Prostate gland (tissue), 2 donors: ENCODE measurements around the gene ARV1. TPM values are rescaled to one million over a fixed set of nuclear protein-coding genes. Genes with fewer than 3 reads are reported as not detected.
"Not testable (repeated sequence)": the region's sequence is repeated elsewhere in the genome, so short reads cannot be mapped to it uniquely, and the experiment has no call there.

Experiments used
- DNase-seq: peaks from one replicate; pipeline ENCODE4 v3.0.0-alpha.2; 2019; ENCODE audit warnings: low spot score
- H3K27ac ChIP-seq, 2 donors: fragments of 200-600 bp; sonication (generic); 2 replicates each; pipeline ENCODE4 v1.5.1; 2017 to 2019
- H3K27me3 ChIP-seq: fragments of 200-600 bp; sonication (generic); replicated peaks from 2 replicates; pipeline ENCODE4 v1.5.1; 2019; ENCODE audit not compliant: insufficient read depth
- H3K36me3 ChIP-seq, 2 donors: fragments of 200-600 bp; sonication (generic); 1 replicate in 1 of 2; 2 replicates in 1 of 2; pipeline versions ENCODE4 v1.5.1 to v1.8.1; 2017 to 2019
- H3K4me1 ChIP-seq: fragments of 200-600 bp; sonication (generic); replicated peaks from 2 replicates; pipeline ENCODE4 v1.5.1; 2019
- H3K4me3 ChIP-seq, 2 donors: fragments of 200-600 bp; sonication (generic); 2 replicates each; pipeline ENCODE4 v1.5.1; 2017 to 2019
- H3K9me3 ChIP-seq: fragments of 200-600 bp; sonication (generic); 2 replicates; pipeline ENCODE4 v1.5.1; 2017
- CTCF ChIP-seq, 4 experiments: fragments of 200-600 bp in 2 of 4; fragments of 450-650 bp in 2 of 4; sonication (generic) in 2 of 4; IDR thresholded peaks; 1 replicate in 3 of 4; 2 replicates in 1 of 4; pipeline ENCODE4 v1.5.1; 2016 to 2019; ENCODE audit warnings: antibody characterized with exemption in 4 of 4, mild to moderate bottlenecking in 2 of 4, moderate library complexity in 2 of 4
- POLR2A ChIP-seq: fragments of 450-650 bp; IDR thresholded peaks from one replicate; pipeline ENCODE4 v1.6.1; 2016; ENCODE audit warnings: antibody characterized with exemption, mild to moderate bottlenecking
- POLR2AphosphoS5 ChIP-seq: sonication (generic); formaldehyde crosslinking; IDR thresholded peaks from one replicate; pipeline ENCODE4 v1.6.1; 2017; ENCODE audit warnings: antibody characterized with exemption
- WGBS: methylation state at CpG from one replicate; pipeline ENCODE4 v1.1.5; 2018; 5-methylcytosine and 5-hydroxymethylcytosine counted together
- intact Hi-C: fragments of 100-400 bp; cut with DNase I; formaldehyde crosslinking; loops from one replicate; pipeline ENCODE4 v1.14.2; 2022
- total RNA-seq, 2 donors: library from RNA; depleted of rRNA; stranded (reverse); fragments of >200 nt; gene quantifications; one replicate each; pipeline ENCODE4 v1.1.0, GENCODE V29; 2016

The ARV1 gene
- total RNA-seq, 2 donors from 2014 or later = 27.6 to 29.6 TPM

DNA sequence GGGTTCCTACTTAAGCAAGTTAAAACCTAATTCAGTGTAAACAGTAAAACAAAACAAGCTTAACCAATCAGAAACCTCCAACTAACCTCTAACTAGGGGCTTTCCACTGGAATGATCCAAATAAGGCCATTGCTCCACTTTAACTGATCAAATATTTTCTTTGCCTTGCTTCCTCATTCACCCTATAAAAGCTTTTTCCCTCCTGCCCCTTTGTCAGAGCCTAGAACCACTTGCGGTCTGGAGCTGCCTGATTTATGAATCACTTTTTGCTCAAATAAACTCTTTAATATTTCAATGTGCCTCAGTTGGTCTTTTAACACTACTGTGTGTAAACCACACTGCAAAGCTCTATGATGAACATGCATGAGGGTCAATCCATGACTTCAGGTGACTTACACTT, 65.7 kb downstream of the ARV1 start:
- Histone ChIP-seq H3K4me3 (no peak overlapping the region), H3K4me1 (no peaks in the 10 kb centered on the region), H3K27ac (no peak overlapping the region), H3K36me3 (no peaks in the 10 kb centered on the region), H3K27me3 (no peaks in the 10 kb centered on the region), H3K9me3 (no peaks in the 10 kb centered on the region)
- WGBS = 73% methylated on average over 1 of the region's 1 CpG
- DNase-seq = no peak
- intact Hi-C loops = no loop called here
- TF ChIP-seq CTCF (IDR thresholded peaks at IDR 0.05) = no peak
- no peak for TF ChIP-seq POLR2AphosphoS5
- no peak for TF ChIP-seq POLR2A

GRCh38 chr1:231045286-231045685, 66.4 kb downstream of the ARV1 start:
- no peak overlapping the region for H3K4me3 ChIP-seq
- no peaks in the 10 kb centered on the region for H3K4me1 ChIP-seq
- H3K36me3 ChIP-seq = no peaks in the 10 kb centered on the region
- TF ChIP-seq CTCF (IDR thresholded peaks at IDR 0.05) (no peak), POLR2A (no peak), POLR2AphosphoS5 (no peak)
- no peaks in the 10 kb centered on the region for H3K27me3 ChIP-seq
- H3K9me3 ChIP-seq = no peaks in the 10 kb centered on the region
- DNase-seq = no peak
- H3K27ac ChIP-seq = no peak overlapping the region
- intact Hi-C loops = no loop called here

DNA sequence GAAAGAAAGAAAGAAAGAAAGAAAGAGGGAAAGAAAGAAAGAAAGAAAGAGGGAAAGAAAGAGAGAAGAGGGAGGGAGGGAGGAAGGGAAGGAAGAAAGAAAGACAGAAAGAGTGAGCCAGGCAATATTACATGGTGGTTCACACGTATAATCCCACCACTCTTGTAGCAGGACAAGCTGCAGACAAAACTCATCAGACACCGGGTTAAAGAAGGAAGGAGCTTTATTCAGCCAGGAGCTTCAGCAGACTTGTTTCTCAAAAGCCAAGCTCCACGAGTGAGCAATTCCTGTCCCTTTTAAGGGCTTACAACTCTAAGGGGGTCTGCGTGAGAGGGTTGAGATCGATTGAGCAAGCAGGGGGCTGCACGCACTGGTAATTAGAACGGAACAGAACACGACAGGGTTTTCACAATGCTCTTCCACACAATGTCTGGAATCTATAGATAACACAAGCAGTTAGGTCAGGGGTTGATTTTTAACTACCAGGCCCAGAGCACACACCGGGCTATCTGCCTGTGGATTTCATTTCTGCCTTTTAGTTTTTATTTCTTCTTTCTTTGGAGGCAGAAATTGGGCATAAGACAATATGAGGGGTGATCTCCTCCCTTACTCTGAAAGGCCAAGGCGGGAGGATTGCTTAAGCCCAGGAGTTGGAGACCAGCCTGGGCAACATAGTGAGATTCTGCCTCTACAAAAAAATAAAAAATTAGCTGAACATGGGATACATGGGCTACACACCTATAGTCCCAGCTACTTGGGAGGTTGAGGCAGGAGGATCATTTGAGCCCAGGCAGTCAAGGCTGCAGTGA, 67.2 kb downstream of the ARV1 start:
- H3K27ac ChIP-seq, H3K9me3 ChIP-seq, DNase-seq, H3K36me3 ChIP-seq, H3K4me3 ChIP-seq, intact Hi-C loops, H3K27me3 ChIP-seq, H3K4me1 ChIP-seq: not testable (repeated sequence)
- 87% methylated on average over 10 of the region's 10 CpGs for WGBS

DNA sequence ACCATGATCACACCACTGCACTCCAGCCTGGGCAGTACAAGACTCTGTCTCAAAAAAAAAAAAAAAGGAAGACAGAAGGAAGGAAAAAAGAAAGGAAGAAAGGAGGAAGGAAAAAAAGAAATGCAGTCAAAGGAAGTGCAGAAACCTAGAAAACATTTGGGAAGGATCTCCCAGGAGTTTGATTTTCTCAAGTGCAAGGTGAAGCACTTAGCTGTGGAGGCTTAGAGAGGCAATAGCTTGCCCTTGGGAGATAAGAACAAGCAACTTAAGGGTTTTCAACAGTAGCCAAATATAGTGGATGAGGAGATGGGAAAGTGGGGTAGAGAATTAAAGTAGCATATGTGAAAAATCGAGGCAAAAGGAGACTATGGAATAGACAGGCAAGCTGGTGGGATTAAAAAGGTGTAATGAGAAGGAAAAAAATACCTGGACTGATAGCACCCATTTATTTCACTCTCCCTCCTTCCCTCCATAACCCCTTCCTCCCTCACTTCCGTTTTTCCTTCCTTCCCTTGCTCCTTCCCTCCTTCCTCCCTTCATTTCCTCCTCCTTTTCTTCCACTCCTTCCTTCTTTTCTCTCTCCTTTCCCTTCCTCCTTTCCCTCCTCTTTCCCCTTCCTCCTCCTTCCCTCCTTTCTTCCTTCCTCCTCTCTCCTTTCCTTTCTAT, 68.0 kb downstream of the ARV1 start:
- H3K27me3 ChIP-seq = no peaks in the 10 kb centered on the region
- H3K27ac ChIP-seq = no peak overlapping the region
- no peaks in the 10 kb centered on the region for H3K9me3 ChIP-seq
- no peak for DNase-seq
- H3K4me3 ChIP-seq = no peak overlapping the region
- 75% methylated on average over 2 of the region's 2 CpGs for WGBS
- intact Hi-C loops = no loop called here
- TF ChIP-seq POLR2A (no peak), CTCF (IDR thresholded peaks at IDR 0.05) (no peak), POLR2AphosphoS5 (no peak)
- H3K4me1 ChIP-seq = no peaks in the 10 kb centered on the region
- H3K36me3 ChIP-seq = no peaks in the 10 kb centered on the region

DNA sequence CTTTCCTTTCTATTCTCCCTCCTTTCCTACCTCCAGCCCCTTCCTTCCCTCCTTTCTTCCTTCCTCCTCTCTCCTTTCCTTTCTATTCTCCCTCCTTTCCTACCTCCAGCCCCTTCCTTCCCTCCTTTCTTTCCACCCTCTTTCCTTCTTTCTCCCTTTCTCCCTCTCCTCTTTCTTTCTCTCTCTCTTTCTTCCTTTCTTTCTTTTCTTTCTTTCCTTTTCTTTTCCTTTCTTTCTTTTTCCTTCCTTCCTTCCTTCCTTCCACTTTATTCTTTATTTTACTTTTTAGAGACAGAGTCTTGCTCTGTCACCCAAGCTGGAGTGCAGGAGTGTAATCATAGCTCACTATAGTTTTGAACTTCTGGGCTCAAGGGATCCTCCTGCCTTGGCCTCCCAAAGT, 68.6 kb downstream of the ARV1 start:
- H3K9me3 ChIP-seq, intact Hi-C loops, H3K36me3 ChIP-seq, H3K27me3 ChIP-seq, H3K27ac ChIP-seq, H3K4me1 ChIP-seq, H3K4me3 ChIP-seq, DNase-seq: not testable (repeated sequence)

- DNase-seq, H3K9me3 ChIP-seq, intact Hi-C loops, H3K36me3 ChIP-seq, H3K4me3 ChIP-seq, H3K27me3 ChIP-seq, H3K27ac ChIP-seq, H3K4me1 ChIP-seq: not testable (repeated sequence)
- WGBS = 85% methylated on average over 9 of the region's 9 CpGs
Observed at GRCh38 chr1:231048419-231048818, 69.5 kb downstream of the ARV1 start.
